K562 (cell line): Measurements from ENCODE around the gene FUCA2. TPM values are rescaled to one million over a fixed set of nuclear protein-coding genes. Genes with fewer than 3 reads are reported as not detected.
A peak's percentile ranks its signal among the peaks of the same experiment; 100 is the strongest.
"Not testable (repeated sequence)": the region's sequence is repeated elsewhere in the genome, so short reads cannot be mapped to it uniquely, and the experiment has no call there.

Experiments
- ATAC-seq: fragments of 200-7000 bp; cut with Tn5 transposase; 3 replicates; pipeline ENCODE4 v1.9.1; 2020; ENCODE audit warnings: moderate library complexity
- BruUV-seq: library from RNA; stranded (reverse); fragments of 400-500 nt; replicated peaks from 2 replicates; lab custom pipeline; 2021; lab: Mats Ljungman, UMichigan
- CTCF ChIA-PET: fragments of 300-600 bp; formaldehyde crosslinking; extraction: SDS; loops from one replicate; lab custom pipeline; 2021; ENCODE audit warnings: low intra/inter-chr PET ratio; lab: Yijun Ruan, JAX
- POLR2A ChIA-PET: fragments of 300-600, 350-650 bp; sonication (Branson Sonifier 250); formaldehyde crosslinking; extraction: SDS; loops from one replicate; lab custom pipeline; 2021; ENCODE audit warnings: antibody characterized with exemption, inconsistent platforms; lab: Yijun Ruan, JAX
- DNase-seq, 4 experiments: peaks; one replicate each; pipeline versions ENCODE4 v3.0.0 to v3.0.0-alpha.2; 2011 to 2018; ENCODE audit warnings: low spot score in 3 of 4, mixed read lengths in 3 of 4; ENCODE audit errors: extremely low read depth in 1 of 4
- FAIRE-seq: peaks from 2 replicates; lab custom pipeline; 2011; peaks lifted over from hg19 to GRCh38; lab: Jason Lieb, UNC
- H2AFZ ChIP-seq: 2 replicates; pipeline ENCODE4 v1.6.0; 2011; ENCODE audit warnings: low read depth, low read length, control low read depth, inconsistent platforms
- H3K27ac ChIP-seq: fragments of 200-600 bp; 3 replicates; pipeline ENCODE4 v1.8.0; 2011; ENCODE audit warnings: low read depth, mild to moderate bottlenecking, control low read depth, inconsistent platforms, low read length, moderate library complexity, mixed read lengths; ENCODE audit errors: extremely low read depth
- H3K27me3 ChIP-seq, 2 experiments: fragments of 300-600 bp in 1 of 2; 2 replicates in 1 of 2; 3 replicates in 1 of 2; pipeline versions ENCODE4 v1.6.0 to v1.8.0; 2011; ENCODE audit warnings: inconsistent platforms in 2 of 2, low read length in 2 of 2, mild to moderate bottlenecking in 1 of 2, mixed read lengths in 1 of 2, moderate library complexity in 1 of 2; ENCODE audit not compliant: control insufficient read depth in 2 of 2, insufficient read depth in 2 of 2
- H3K36me3 ChIP-seq: fragments of 300-600 bp; 3 replicates; pipeline ENCODE4 v1.8.0; 2011; ENCODE audit warnings: mild to moderate bottlenecking, low read length, inconsistent platforms; ENCODE audit not compliant: control insufficient read depth, insufficient read depth
- H3K4me1 ChIP-seq, 2 experiments: fragments of 200-600 bp in 1 of 2; replicated peaks in 1 of 2; 2 replicates in 1 of 2; 3 replicates in 1 of 2; pipeline versions ENCODE4 v1.5.1 to v1.8.0; 2011; ENCODE audit warnings: inconsistent platforms in 2 of 2, low read length in 2 of 2, mild to moderate bottlenecking in 1 of 2, mixed read lengths in 1 of 2, moderate library complexity in 1 of 2; ENCODE audit not compliant: control insufficient read depth in 2 of 2, insufficient read depth in 2 of 2
- H3K4me2 ChIP-seq: 2 replicates; pipeline ENCODE4 v1.6.1; 2011; ENCODE audit warnings: low read length, control low read depth, inconsistent platforms, mixed read lengths; ENCODE audit not compliant: insufficient read depth
- H3K4me3 ChIP-seq: fragments of 200-600 bp; sonication (generic), shearing (Covaris generic); 2 replicates; pipeline ENCODE4 v1.5.1; 2016; ENCODE audit warnings: control low read depth, inconsistent platforms
- H3K79me2 ChIP-seq: fragments of 200-600 bp; 3 replicates; pipeline ENCODE4 v1.8.0; 2011; ENCODE audit warnings: low read length, inconsistent platforms; ENCODE audit not compliant: control insufficient read depth, insufficient read depth
- H3K9ac ChIP-seq, 2 experiments: 2 replicates each; pipeline versions ENCODE4 v1.6.0 to v1.6.1; 2011; ENCODE audit warnings: low read depth in 2 of 2, low read length in 2 of 2, control low read depth in 1 of 2, inconsistent platforms in 1 of 2, mild to moderate bottlenecking in 1 of 2, mixed read lengths in 1 of 2; ENCODE audit not compliant: insufficient read depth in 1 of 2
- H3K9me1 ChIP-seq: one replicate; pipeline ENCODE4 v1.6.0; 2011; ENCODE audit warnings: inconsistent platforms, mild to moderate bottlenecking, low read length, moderate library complexity; ENCODE audit not compliant: control insufficient read depth, insufficient read depth
- H3K9me3 ChIP-seq: replicated peaks from 2 replicates; pipeline ENCODE4 v1.5.1; 2011; ENCODE audit warnings: low read depth, low read length, inconsistent platforms; ENCODE audit not compliant: control insufficient read depth, insufficient read depth
- H4K20me1 ChIP-seq: replicated peaks from 2 replicates; pipeline ENCODE4 v1.6.1; 2011; ENCODE audit warnings: low read length, inconsistent platforms, mixed read lengths; ENCODE audit not compliant: control insufficient read depth, insufficient read depth
- BCOR ChIP-seq: fragments of 450-650 bp; IDR thresholded peaks from 2 replicates; pipeline ENCODE4 v1.6.1; 2016
- HDGF ChIP-seq: fragments of 450-650 bp; IDR thresholded peaks from 2 replicates; pipeline ENCODE4 v1.6.1; 2016
- L3MBTL2 ChIP-seq: fragments of 450-650 bp; IDR thresholded peaks from 2 replicates; pipeline ENCODE4 v1.6.1; 2016; ENCODE audit warnings: mild to moderate bottlenecking, moderate library complexity
- RAD21 ChIP-seq, 2 experiments: fragments of 250-450 bp in 1 of 2; fragments of 450-650 bp in 1 of 2; sonication (Bioruptor Pico) in 1 of 2; formaldehyde crosslinking in 1 of 2; IDR thresholded peaks in 1 of 2; conservative IDR thresholded peaks in 1 of 2; 2 replicates each; pipeline versions ENCODE4 v1.4.0 to v1.8.0; 2020 to 2022; ENCODE audit warnings: mild to moderate bottlenecking in 2 of 2, moderate library complexity in 1 of 2
- SMC3 ChIP-seq: conservative IDR thresholded peaks from 2 replicates; pipeline ENCODE4 v1.6.1; 2011; ENCODE audit warnings: low read depth, low read length, improper control_type of control experiment; ENCODE audit not compliant: insufficient read depth
- YY1 ChIP-seq, 3 experiments: IDR thresholded peaks; 2 replicates each; pipeline ENCODE4 v1.6.1; 2011; ENCODE audit warnings: low read length in 2 of 3, mild to moderate bottlenecking in 2 of 3, moderate library complexity in 2 of 3, borderline replicate concordance in 1 of 3, control low read depth in 1 of 3, low read depth in 1 of 3; ENCODE audit not compliant: insufficient read depth in 3 of 3, insufficient replicate concordance in 2 of 3, control insufficient read depth in 1 of 3, insufficient read length in 1 of 3; ENCODE audit errors: extremely low read depth in 1 of 3
- WGBS: fragments of 100-300 bp; shearing (Covaris generic); methylation state at CpG from one replicate; pipeline ENCODE4 v1.1.6; 2016; ENCODE audit warnings: low coverage, mixed read lengths; ENCODE audit not compliant: insufficient coverage; ENCODE audit errors: missing lambda C conversion rate; 5-methylcytosine and 5-hydroxymethylcytosine counted together
- in situ Hi-C: fragments of 300-500 bp; cut with MboI; formaldehyde crosslinking; loops from 4 replicates; pipeline ENCODE4 v1.15.0; 2018; ENCODE audit warnings: inconsistent platforms, mixed read lengths
- intact Hi-C: fragments of 100-400 bp; cut with micrococcal nuclease; formaldehyde crosslinking; loops from 2 replicates; pipeline ENCODE4 v1.14.2; 2022
- polyA plus RNA-seq, 8 experiments: library from polyadenylated mRNA; depleted of rRNA in 4 of 8; stranded (reverse) in 5 of 8; unstranded in 3 of 8; fragments of >200 nt; fragmentation: Nextera tagmentation in 2 of 8; fragmentation: Illumina TruSeq in 1 of 8; extraction: Ambion mirVana in 2 of 8; extraction: Trizol in 1 of 8; gene quantifications; 2 replicates each; pipeline versions ENCODE4 v1.2.1 to v1.2.3, GENCODE V29; 2011 to 2014; ENCODE audit warnings: inconsistent platforms in 1 of 8, missing spikeins in 1 of 8
- total RNA-seq, 7 experiments: library from RNA; depleted of rRNA in 6 of 7; stranded (reverse); fragments of >200 nt in 6 of 7; fragmentation: Illumina TruSeq in 2 of 7; extraction: Trizol in 2 of 7; gene quantifications; 2 replicates each; pipeline versions ENCODE4 v1.2.1 to v1.2.3, GENCODE V29; 2011 to 2021; ENCODE audit warnings: low replicate concordance in 1 of 7
- TF ChIP-seq, protein P1 (sequence below): sonication (generic); formaldehyde crosslinking; IDR thresholded peaks from 2 replicates; pipeline ENCODE4 v1.8.1; 2023; ENCODE audit warnings: mild to moderate bottlenecking, missing genetic modification reagents

Gene FUCA2
- total and polyA plus RNA-seq, 9 of the 15 experiments (the other 6 are each of a cell fraction or from before 2014, with no cell fraction given), result 20.6 to 112 (median 79.3) TPM

DNA sequence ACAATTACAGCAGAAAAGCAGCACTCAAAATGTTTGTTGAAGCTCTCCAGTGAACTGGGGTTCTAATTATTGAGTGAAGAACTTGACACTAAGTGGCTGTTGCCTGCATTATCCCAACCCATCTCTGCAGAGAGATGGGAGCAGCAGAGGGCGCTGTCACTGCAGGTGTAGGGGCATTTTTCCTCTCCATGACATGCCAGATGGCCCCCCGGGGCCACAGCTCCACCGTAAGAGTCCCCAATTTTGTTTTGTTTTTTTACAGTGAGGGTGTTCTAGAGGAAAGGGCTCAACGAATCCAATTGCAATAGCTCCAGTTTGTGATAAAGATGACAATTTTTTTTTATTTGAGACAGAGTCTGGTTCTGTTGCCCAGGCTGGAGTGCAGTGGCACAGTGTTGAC lies 1.9 kb upstream of the FUCA2 start (continued):
- TF ChIP-seq SMC3 (peak; percentile 61), YY1 (IDR thresholded peaks at IDR 0.05; ENCODE audit: borderline replicate concordance in 1 of 3, control insufficient read depth in 1 of 3, extremely low read depth in 1 of 3, insufficient read depth in 3 of 3, insufficient read length in 1 of 3, insufficient replicate concordance in 2 of 3, low read depth in 1 of 3, low read length in 2 of 3) (peak in 1 of 3 experiments; percentile 43), L3MBTL2 (0 out of 2 replicates have a peak, but pooled peaks have one; percentile 16), RAD21 (CRISPR knock-in tag; conservative IDR thresholded peaks at IDR 0.05 in 1 of 2, IDR thresholded peaks at IDR 0.05 in 1 of 2) (peak; percentile 70 to 74)

DNA sequence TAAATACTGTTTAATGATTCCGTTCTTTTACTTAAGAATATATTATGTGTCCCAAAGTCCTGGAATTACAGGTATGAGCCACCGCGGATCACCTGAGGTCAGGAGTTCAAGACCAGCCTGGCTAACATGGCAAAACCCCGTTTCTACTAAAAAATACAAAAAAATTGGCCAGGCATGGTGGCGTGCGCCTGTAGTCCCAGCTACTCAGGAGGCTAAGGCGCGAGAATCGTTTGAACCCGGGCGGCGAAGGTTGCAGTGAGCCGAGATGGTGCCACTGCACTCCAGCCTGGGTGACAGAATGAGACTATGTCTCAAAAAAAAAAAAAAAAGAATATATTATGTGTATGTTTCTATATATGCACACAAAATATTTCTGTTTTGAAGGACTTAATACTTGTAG lies 1.2 kb downstream of the FUCA2 start:
- H3K27ac ChIP-seq, result peak overlapping the region; percentile 91; the same call in 2 of the 3 replicates
- 23% methylated on average over 13 of the region's 13 CpGs for WGBS
- H4K20me1 ChIP-seq, BruUV-seq, H3K9me1 ChIP-seq, FAIRE-seq, H3K27me3 ChIP-seq, CTCF ChIA-PET, ATAC-seq, in situ Hi-C loops, H3K9me3 ChIP-seq: not testable (repeated sequence)
- H3K79me2 ChIP-seq, result peaks cover 50% of the 10 kb centered on the region
- intact Hi-C loops, result loop anchor here (2.0 to 5.0 kb wide), 4 partner anchors 60 to 432 kb away; partner anchors contain the start of genes ADAT2 and PEX3
- H3K4me3 ChIP-seq, result peak overlapping the region; percentile 66
- H3K4me1 ChIP-seq, result peaks cover 10 to 16% of the 10 kb centered on the region in 2 experiments; a peak in 4 of 5 replicates
- POLR2A ChIA-PET, result interaction anchor here (0.6 to 1.0 kb wide), 6 partner anchors 9 to 651 kb away, joined by 3 to 4 read pairs (median 3); no protein-coding TSS in a partner anchor
- H2AFZ ChIP-seq, result peak overlapping the region; percentile 96; the same call in 1 of the 2 replicates
- peak overlapping the region; percentile 98 for H3K4me2 ChIP-seq
- peak in 1 of 4 experiments; percentile 25 for DNase-seq
- TF ChIP-seq, protein P1, sequence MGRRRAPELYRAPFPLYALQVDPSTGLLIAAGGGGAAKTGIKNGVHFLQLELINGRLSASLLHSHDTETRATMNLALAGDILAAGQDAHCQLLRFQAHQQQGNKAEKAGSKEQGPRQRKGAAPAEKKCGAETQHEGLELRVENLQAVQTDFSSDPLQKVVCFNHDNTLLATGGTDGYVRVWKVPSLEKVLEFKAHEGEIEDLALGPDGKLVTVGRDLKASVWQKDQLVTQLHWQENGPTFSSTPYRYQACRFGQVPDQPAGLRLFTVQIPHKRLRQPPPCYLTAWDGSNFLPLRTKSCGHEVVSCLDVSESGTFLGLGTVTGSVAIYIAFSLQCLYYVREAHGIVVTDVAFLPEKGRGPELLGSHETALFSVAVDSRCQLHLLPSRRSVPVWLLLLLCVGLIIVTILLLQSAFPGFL, result 0 out of 2 replicates have a peak, but pooled peaks have one; percentile 51
- 0 out of 2 replicates have a peak, but pooled peaks have one; percentile 23 for TF ChIP-seq HDGF
- 0 out of 2 replicates have a peak, but pooled peaks have one; percentile 18 for TF ChIP-seq BCOR
- H3K36me3 ChIP-seq, result peaks cover 44% of the 10 kb centered on the region
- H3K9ac ChIP-seq, result peak overlapping the region; percentile 78 to 90
